Glomerular visceral epithelial cell (primary cell): ENCODE results near the gene AKAP9.
"Not testable (repeated sequence)": the region's sequence is repeated elsewhere in the genome, so short reads cannot be mapped to it uniquely, and the experiment has no call there.

Experiments used
- DNase-seq: peaks from one replicate; pipeline ENCODE4 v3.0.0-alpha.2; 2016; ENCODE audit errors: extremely low spot score

The AKAP9 gene

GRCh38 chr7:91946549-91946948 is 5.9 kb downstream of the AKAP9 start:
- DNase-seq, result no peak

- DNase-seq, result no peak
These were observed 7.3 kb downstream of the AKAP9 start for GRCh38 chr7:91947948-91948347.

GRCh38 chr7:91949221-91950009 is 8.8 kb downstream of the AKAP9 start:
- DNase-seq, result no peak

- no peak for DNase-seq
These were observed 13.0 kb downstream of the AKAP9 start for GRCh38 chr7:91953618-91954017.

GRCh38 chr7:91956464-91956863 is 15.8 kb downstream of the AKAP9 start:
- not testable (repeated sequence) for DNase-seq

GRCh38 chr7:91957232-91957631 is 16.6 kb downstream of the AKAP9 start:
- DNase-seq, result no peak

- DNase-seq, result no peak
These were observed 17.2 kb downstream of the AKAP9 start for GRCh38 chr7:91957823-91958222.

GRCh38 chr7:91959023-91959422 is 18.4 kb downstream of the AKAP9 start:
- no peak for DNase-seq

GRCh38 chr7:91961816-91962215 is 21.2 kb downstream of the AKAP9 start:
- no peak for DNase-seq

- DNase-seq, result no peak
These were observed 21.8 kb downstream of the AKAP9 start for GRCh38 chr7:91962419-91962818.

- not testable (repeated sequence) for DNase-seq
These were observed 26.9 kb downstream of the AKAP9 start for GRCh38 chr7:91967513-91967912.

GRCh38 chr7:91973639-91974038 is 33.0 kb downstream of the AKAP9 start:
- no peak for DNase-seq

GRCh38 chr7:91974066-91974465 is 33.4 kb downstream of the AKAP9 start:
- no peak for DNase-seq

- no peak for DNase-seq
These were observed 36.1 kb downstream of the AKAP9 start for GRCh38 chr7:91976743-91977142.

- no peak for DNase-seq
These were observed 38.9 kb downstream of the AKAP9 start for GRCh38 chr7:91979590-91979989.

- DNase-seq, result not testable (repeated sequence)
These were observed 41.7 kb downstream of the AKAP9 start for GRCh38 chr7:91982352-91982751.

GRCh38 chr7:91988213-91988612 is 47.6 kb downstream of the AKAP9 start:
- DNase-seq, result no peak

- no peak for DNase-seq
These were observed 53.3 kb downstream of the AKAP9 start for GRCh38 chr7:91993976-91994375.

- no peak for DNase-seq
These were observed 54.9 kb downstream of the AKAP9 start for GRCh38 chr7:91995391-91996105.

- no peak for DNase-seq
These were observed 59.2 kb downstream of the AKAP9 start for GRCh38 chr7:91999631-92000565.

GRCh38 chr7:92002720-92003119 is 62.1 kb downstream of the AKAP9 start:
- no peak for DNase-seq

- DNase-seq, result no peak
These were observed 65.4 kb downstream of the AKAP9 start for GRCh38 chr7:92006046-92006445.
